Measurements from ENCODE around the gene MAML3.

MAML3 gene

DNA sequence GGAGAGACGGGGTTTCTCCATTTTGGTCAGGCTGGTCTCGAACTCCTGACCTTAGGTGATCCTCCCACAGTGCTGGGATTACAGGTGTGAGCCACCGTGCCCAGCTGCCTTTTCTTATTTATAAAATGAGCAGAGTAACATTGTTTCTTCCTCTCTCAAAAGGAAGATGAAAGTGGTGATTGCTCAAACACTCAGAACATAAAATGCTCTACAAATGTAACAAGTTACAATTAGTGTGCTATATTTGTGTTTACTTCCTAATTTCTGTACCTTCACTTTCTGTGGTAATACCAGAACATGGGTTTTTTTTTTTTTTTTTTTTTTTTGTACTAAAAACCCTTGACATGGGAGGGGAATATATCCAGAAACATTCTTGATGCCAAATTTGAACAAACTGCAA lies 290.5 kb downstream of the MAML3 start:
- no peak for DNase-seq (ENCODE audit: low read depth)

DNA sequence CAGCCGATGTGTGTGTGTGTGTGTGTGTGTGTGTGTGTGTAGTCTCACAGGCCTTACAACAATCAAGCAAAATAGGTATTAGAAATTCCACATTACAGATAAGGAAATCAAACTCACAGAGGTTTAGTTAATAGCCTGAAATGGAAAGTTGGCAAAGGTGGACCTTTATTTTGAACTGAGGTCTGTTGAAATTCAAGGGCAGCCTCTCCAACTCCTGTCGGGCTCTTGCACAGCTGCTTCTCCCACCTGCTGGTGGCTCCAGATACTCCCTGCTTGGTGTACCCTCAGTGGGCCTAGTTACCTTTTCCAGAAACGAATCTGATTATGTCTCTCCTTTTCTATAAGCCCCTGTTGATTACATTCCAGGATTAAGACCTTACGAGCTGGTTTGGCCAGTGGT lies 292.5 kb downstream of the MAML3 start:
- DNase-seq (ENCODE audit: low read depth) = no peak

DNA sequence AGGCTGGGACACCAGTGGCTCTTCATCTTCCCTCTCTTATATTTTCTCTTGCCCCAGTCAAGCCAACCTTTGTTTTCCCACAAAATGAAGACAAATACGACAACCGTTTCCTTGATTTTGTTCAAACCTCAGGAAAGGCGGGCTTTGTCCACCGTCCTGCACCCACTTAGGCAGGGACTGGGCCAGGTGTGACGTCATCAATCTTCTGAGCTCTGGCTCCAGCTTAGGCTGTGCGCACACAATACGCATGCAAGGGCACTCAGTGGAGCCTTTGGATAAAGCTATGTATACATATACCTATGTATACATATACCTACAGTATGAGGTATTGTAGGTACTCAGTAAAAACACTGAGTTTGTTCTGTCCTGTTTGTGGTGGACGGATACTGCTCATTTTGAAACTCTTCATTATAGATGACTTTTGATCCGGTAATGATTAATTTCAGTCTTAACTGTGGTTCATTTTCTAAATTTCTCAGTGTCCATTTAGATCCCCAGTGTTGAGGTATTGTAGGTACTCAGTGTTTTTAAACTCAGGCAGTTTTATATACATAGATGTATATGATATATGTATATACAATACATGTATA lies 293.5 kb downstream of the MAML3 start:
- no peak for DNase-seq (ENCODE audit: low read depth)

DNA sequence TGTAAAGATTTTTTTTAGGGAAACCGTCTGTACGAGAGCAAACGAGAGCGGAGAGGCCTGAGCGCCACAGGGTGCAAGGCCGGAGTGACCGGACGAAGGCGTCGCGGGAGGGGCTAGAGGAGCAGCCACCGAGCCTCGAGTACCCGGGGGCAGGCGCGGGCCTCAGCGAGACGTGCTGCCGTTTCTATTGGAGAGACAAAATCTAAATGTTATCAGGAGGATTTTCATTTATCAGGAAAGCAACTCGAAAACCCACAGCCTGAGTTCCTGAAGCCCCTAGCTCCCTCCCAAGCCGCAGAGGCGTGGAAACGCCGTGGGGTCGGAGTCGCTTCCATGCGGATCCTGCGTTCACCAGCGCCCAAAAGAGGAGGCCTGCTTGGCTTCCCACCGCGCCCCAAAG lies 294.1 kb downstream of the MAML3 start:
- no peak for DNase-seq (ENCODE audit: low read depth)

DNA sequence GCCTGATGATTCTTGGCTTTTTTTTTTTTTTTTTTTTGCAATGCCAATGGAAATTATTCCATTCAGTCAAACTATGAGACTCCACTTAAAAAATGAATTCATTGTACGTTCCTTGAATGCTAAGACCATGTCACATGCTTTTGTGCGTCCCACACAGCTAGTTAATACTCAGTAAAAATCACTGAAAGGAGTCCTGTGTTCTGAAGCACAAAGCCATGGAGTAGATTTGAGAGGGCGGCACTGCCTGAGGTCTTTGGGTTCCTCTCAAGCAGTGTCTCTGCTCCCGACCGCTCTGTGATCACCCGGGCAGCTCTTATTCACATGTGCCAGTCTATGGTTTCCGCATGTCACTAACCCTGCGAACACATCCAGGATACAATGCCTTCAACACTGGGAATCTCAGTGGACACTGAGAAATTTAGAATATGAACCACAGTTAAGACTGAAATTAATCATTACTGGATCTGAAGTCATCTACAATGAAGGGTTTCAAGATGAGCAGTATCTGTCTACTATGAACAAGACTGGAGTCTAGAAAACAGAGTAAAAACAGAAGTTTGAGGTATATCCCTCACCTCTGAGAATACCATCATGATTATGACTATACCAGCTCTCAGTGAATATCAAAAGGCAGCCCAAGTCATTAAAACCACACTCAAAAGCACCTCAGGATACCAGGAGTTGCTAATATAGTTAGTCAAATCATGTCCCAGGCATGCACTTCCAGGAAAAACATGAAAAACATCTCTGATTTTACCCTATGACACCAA lies 295.4 kb downstream of the MAML3 start:
- no peak for DNase-seq (ENCODE audit: low read depth)

DNA sequence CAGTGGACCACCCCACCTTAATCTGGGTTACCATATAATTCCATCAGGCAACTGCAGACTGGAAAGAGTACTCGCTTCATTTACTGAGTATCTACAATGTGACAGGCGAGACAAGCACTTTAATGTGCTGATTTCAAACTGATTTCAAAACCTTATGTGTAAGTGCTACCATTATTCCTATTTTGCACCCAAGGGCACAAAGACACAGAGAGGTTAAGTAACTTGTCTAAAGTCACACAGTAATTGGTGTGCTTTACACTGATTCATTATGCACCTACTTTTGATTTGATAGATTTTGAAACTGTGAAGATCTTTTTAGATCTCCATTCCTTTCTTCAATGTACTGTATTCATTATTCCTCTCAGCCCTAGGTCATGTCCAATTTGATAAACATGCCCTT lies 296.0 kb downstream of the MAML3 start:
- no peak for DNase-seq (ENCODE audit: low read depth)

DNA sequence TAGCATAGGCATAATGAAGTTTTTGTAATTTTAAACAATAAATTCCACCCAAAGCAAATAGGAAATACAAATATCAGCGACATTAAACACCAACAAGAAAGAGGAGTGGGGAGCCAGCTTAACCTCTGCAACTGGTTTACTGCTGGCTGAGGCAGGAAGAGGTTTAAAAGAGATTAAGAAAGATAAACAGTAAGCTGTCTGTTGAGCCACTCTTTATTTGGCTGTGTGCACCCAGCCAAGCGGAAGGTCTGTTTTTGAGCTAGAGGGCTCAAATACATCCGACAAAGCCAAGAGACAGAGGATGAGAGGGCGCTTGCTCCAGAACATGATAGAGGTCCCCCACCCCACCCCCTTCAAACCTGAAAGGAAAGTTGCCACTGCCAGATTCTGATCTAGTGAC lies 297.0 kb downstream of the MAML3 start:
- no peak for DNase-seq (ENCODE audit: low read depth)

DNA sequence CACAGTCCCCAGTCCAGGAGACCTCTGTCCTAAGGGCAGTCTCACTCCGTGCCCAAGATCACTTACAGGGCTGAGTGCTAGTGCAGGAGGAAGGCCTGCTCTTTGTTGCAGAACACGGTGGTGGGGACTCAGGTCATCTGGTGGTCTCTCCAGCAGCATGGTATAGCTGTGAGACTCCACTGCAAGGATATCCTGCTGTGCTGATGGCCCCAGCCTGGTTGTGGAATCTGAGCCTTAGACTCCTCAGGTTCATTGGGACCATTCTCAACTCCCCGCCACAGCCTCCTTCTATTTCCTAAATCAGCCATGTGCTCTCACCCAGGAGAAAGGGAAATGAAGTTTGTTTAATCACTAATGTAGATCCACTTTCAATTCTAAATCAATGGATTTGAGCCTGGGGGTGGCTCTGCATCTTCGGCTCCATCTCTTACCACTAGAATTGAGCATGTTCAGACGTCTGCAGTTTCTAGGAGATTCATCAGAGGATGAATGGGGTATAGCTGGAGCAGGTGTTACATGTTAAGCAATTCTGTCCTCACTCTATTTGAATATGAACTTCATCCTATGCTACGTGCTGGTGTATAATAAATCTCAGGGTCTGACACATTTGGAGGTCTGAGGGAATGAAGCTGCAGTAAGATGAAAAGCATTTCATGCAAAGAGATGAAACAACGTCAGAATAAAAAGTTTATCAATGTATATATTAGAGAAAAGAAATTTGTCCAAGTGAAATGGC lies 299.1 kb downstream of the MAML3 start:
- DNase-seq (ENCODE audit: low read depth) = no peak

DNA sequence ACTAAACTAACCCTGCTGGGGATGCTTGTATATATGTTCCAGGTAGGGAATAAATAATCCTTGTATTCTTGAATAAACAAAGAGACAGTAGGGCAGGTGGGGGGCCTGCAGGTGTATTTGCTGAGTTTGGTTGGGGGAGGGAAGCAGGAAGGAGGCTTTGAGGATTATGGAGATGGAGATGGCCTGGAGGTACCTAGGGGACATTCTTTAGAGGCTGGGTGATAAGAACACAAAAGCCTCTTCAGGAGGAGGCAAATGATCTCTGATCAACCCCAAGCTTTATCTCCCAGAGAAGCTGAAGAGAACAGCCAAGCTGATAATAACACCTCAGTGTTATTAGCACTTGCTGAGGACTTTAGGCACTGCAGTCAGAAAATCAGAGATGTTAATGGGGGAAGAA lies 300.7 kb downstream of the MAML3 start:
- DNase-seq (ENCODE audit: low read depth) = no peak

DNA sequence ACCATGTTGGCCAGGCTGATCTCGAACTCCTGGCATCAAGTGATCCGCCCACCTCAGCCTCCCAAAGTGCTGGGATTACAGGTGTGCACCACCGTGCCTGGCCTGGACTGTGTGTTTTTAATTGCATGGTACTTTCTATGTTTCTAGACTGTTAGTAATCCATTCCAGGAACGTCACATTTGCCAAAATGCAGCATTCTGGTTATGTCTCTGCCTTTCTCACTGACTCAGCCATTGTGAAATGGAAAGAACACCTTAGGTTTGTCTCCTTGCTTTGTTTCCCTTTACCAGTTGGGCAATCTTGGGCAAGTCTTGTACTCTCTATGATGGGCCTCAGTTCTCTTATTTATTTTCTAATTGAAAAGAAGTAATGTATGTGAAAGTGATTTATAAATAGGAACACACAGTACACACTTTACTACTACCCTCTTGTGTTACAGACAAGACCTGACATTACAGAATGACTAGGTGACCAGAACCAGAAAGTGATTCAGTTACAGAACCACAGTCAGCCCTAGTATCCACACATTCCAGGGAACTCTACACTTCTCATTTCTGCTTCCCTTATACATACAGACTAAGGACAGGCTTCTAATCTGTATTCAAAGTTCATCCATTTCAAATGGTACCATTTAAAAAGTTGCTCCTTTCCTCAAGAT lies 301.2 kb downstream of the MAML3 start:
- DNase-seq (ENCODE audit: low read depth) = no peak

DNA sequence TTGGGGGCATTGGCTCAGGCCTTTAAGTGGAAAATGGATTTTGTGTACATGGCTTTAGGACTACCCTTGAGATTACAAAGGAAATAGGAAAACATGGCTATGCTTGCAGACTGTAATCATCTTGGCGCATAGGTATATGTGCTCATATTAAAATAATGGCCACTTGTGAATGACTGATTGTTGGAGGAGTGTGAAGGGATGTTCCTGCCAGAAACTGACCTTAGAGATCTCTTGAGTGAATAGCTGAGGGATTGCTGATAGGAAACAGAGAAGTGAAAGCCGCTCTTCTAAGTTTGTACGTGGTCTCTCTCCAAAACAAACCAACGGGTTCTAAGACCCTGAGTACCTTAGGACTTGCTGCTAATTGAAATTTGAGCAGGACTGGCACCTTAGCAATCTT lies 302.3 kb downstream of the MAML3 start:
- DNase-seq (ENCODE audit: low read depth) = no peak

DNA sequence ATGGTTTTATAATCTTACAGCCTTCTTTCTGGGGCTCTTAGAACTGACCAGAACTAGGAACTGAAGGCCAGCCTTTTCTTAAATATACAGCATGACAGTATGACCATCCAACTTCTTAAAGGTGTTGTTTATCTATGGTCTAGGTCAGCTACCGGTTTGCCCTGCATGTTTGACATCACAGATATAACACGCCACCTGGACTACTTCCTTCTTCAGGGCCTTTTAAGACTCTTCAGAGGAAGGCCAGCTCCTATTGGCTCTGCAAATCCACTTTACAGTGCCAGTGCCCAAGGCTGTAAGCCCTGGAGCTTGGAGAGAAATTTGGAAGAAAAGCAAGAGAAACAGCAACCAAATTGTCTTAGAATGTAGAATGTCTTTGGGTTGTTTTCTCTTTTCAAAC lies 302.9 kb downstream of the MAML3 start:
- no peak for DNase-seq (ENCODE audit: low read depth)

DNA sequence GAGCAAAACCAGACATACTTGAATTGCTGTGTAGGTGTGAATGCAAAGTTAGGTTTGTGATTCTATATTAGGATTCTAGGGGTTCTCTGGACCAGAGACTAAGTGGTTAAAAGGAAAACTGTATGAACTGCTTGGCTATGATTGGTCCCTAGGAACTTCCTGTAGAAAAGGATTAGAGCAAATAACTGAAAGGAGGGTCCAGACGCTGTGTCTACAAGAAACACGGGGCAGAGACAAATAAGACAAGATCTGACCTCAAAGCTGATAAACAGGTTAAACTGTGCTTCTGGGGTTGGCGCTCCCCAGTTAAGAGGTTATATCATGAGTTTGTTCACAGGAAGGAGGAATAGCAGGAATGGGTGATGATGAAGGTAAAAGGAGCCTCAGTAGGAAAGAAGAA lies 304.8 kb downstream of the MAML3 start:
- DNase-seq (ENCODE audit: low read depth) = no peak

DNA sequence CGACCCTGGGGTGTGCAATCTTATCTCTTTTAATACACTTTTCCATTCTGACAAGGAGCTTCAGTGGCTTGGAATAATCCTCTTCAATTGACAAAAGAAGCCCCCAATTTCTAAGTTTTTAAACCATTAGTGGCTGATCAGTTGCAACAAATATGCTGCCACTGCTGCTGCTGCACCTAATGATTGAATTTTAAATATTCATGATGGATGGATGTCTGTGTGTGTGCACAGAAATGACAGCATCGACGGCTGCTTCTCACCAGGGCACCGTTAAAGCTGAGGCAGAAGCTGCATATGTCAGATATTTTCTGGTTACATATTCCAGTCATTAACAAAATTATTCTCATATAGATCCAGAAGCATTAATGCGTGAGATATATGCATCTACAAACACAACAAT lies 306.0 kb downstream of the MAML3 start:
- DNase-seq (ENCODE audit: low read depth) = no peak

DNA sequence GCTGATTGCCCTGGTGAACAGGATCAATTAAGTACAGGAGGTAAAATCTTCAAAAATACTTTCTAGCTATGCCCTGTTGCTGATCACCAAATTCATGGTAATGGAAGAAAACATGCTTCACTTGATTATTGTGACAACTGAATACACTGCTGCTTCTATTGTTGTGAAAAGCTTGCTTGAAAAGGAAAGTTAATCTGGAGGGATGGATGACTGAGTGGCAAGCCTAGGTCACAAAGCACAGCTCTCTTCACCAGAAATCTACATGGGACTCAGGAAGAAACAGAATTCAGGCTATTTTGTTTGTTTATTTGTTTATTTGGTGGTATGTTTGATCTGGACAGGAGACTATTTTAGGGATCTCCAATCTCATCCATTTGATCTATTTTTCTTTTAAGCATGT lies 306.4 kb downstream of the MAML3 start:
- no peak for DNase-seq (ENCODE audit: low read depth)

DNA sequence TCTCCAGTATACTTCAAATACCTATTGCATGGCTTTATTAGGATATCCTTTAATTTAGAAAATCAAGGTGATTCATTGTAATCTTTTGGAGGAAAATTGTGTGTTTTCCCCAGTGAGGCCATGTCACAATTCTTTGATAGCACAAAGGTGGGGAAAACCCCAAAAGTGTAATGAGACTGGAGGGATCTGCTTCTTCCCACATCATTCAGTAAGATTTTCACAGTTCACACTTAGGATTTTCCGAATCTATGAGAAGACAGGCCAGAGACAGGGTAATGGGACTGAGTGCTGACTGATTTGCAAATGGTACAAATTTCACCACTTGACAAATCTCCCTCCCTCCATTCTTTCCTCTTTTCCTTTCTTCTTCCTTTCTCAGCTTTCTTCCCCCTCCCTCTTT lies 307.2 kb downstream of the MAML3 start:
- DNase-seq (ENCODE audit: low read depth) = no peak

DNA sequence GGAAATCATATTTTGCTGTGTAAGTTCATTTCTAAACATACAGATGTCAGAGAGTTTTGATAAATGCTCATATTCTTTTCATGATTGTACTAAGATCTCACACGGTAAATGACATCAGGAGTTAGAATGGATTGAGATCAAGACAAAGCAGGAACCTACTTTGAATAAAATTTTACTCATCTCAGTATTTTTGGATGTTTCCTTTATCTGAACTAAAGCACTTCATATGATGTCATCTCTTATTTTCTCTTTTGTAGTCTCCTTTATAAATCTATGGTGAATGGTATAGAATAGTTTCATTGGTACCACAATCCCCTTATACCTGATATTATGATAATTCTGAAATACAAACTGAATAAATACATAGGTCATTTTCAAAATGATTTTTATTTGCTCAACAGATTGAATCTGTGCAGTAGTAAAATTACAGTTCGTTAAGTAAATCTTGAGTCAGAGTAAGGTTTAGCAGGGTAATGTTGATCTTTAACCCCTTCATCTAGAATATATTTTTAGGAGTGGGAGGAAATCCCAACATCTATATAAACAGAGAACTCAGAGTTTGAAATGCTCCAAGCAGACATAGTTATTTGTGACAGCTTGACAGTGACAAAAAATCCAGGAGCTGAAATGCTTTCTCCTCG lies 308.4 kb downstream of the MAML3 start:
- no peak for DNase-seq (ENCODE audit: low read depth)

DNA sequence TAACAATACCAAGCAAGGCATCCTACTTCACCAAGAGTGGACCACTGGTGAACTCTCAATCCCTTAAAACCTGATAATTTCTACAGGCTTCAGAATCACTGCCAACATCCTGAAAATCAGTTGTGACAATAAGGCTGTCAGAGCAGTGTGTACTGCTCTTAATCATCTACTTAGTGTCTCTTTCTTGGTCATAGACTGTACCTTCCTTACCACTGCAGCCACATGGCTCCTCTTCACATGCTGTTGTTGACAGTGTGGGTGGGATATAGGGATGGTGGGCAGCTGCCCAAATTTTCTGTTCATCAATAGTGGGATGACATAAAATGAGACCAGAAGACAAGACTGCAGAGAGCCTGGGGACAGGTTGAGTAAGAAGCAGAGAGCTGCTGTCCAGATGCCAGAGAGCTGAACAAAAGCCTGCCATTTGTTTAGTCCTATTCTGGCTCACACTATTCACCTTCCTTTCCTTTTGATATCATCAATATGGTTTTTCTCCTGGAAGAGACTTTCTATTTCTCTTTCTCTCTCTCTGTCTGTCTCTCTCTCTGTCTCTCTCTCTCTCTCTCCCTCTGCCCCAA lies 309.4 kb downstream of the MAML3 start:
- DNase-seq (ENCODE audit: low read depth) = no peak

DNA sequence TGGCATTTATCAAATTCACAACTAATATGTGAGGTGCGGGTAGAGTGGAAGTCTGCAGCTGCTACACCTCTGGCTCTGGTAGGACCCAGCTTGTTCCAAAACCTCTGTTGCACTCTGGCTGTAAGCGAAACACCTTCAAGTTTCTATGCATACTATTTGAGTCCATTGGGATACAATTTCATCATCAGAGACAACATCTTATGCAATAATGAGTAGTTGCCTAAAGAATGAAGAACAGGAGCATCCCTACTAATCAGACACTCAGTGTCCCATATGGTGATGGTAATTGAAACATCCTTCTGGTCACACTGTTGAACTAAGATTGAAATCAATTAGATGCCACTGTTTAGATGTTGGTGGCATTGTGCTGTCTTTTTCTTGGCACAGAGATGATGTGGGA lies 309.9 kb downstream of the MAML3 start:
- peak; percentile 16 for DNase-seq (ENCODE audit: low read depth)

DNA sequence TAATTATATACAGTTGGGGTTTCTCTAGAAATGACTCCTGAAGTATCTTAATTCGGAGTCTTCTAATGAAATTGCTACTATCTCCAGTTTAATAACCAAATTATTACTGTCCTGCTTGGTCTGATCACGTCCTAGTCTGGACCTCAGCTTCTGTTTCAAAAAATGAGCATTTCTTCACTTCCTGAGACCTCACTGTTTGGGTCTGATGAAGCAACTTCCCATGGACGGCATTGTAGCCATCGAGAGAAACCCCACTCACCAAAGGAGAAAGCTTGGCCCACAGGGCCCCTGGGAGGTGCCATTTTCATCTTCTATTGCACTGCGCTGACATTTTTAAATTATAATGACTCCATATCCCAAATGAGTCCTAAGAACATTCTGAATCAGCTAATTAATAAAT lies 310.3 kb downstream of the MAML3 start:
- no peak for DNase-seq (ENCODE audit: low read depth)

DNA sequence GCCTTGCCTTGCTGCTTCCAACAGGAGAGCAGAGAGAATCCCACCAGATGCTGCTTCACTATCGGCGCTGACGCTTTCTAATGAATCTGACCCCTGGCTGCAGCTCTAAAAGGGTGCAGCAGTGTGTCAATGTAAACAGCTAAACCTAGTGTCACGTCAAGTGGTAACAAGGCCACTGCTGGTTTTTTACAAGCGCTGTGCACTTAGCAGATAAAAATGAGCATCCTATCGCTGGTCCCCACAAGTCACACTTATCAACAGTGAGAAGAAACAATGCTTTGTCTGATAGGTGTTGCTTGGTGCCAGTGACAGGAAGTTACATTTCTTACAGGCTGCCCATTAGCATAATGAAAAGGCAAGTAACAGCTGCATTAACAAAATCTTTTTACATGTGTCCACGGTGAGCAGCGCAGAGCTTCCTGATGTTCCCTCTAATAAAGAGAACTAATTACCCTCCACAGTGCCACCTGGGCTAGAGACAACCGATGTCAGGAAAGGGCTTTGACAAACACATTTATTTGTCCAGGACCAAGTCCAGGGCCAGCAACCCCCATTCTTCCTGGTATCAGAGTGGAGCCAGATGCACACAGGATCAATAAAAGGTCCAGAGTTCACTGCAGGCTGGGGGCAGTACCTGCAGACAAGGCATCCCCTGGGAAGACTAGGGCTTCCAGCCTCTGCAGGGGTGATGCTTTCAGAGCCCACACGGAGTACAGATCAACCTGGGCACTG lies 312.4 kb downstream of the MAML3 start:
- DNase-seq (ENCODE audit: low read depth) = no peak

Data from EH (cell line).